Mucosa of descending colon (tissue), 3 donors: ENCODE measurements around the gene ATP8B4. TPM values are rescaled to one million over a fixed set of nuclear protein-coding genes. Genes with fewer than 3 reads are reported as not detected.

ENCODE experiments used
- ATAC-seq: fragments of 200-7000 bp; cut with Tn5 transposase; one replicate; pipeline ENCODE4 v1.9.1; 2020; ENCODE audit warnings: mild to moderate bottlenecking, moderate library complexity
- DNase-seq, 3 donors: peaks; one replicate each; pipeline ENCODE4 v3.0.0-alpha.2; 2020
- H3K36me3 ChIP-seq: fragments of 200-600 bp; one replicate; pipeline ENCODE4 v1.8.0; 2021; ENCODE audit warnings: low read depth, mild to moderate bottlenecking
- H3K4me1 ChIP-seq: fragments of 200-600 bp; one replicate; pipeline ENCODE4 v1.8.0; 2021; ENCODE audit warnings: low read depth, mild to moderate bottlenecking
- H3K4me3 ChIP-seq: fragments of 200-600 bp; one replicate; pipeline ENCODE4 v1.8.0; 2021; ENCODE audit warnings: mild to moderate bottlenecking
- H3K9me3 ChIP-seq: fragments of 200-600 bp; one replicate; pipeline ENCODE4 v1.8.0; 2021; ENCODE audit warnings: mild to moderate bottlenecking
- intact Hi-C, 2 donors: fragments of 100-400 bp; cut with DNase I in 1 of 2; cut with micrococcal nuclease in 1 of 2; formaldehyde crosslinking; loops; one replicate each; pipeline versions ENCODE4 v1.11.0 to v1.11.1; 2022; cut with DNase I, micrococcal nuclease
- total RNA-seq, 3 donors: library from RNA; stranded (reverse); fragmentation: NEBNext Ultra II Directional in 2 of 3; extraction: Animal tissue kit (Norgen Biotek cat#: 25700) in 2 of 3; gene quantifications; one replicate each; pipeline versions ENCODE4 v1.2.1 to v1.2.4, GENCODE V29; 2021 to 2023
- TF ChIP-seq, protein P1 (sequence below): fragments of 200-600 bp; IDR thresholded peaks from one replicate; pipeline ENCODE4 v1.8.0; 2022; ENCODE audit warnings: antibody characterized with exemption, mild to moderate bottlenecking
- donor health status: DM: no; HTN: no; CAD: no; lungs with moderate emphysema.
- donor health status: DM: no; HTN: no; CAD: no.
- donor health status: DM: no; HTN: yes; CAD: no.

Gene ATP8B4
- total RNA-seq, 3 donors from 2014 or later = 4.7 to 8.9 (median 7.4) TPM

DNA sequence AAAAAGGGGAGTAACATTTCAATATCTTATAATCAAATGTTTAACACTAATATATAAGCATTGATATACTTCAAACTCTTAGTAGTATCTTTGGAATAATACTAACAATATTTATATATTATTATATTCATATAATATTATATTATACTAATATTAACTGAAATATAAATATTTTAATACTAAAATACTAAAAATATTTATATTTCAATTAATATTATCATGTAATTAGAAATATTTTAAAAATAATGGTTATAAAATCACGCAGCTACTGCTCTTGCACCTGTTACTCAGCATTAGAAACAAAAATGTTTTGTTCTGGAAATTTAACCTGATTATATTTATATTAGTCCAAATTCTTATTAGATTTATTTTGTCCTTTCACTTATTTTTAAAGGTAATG, 12.6 kb upstream of the ATP8B4 start:
- H3K4me3 ChIP-seq = no peak overlapping the region
- H3K4me1 ChIP-seq = no peaks in the 10 kb centered on the region
- ATAC-seq (no peak), DNase-seq (no peak)
- TF ChIP-seq, protein P1, sequence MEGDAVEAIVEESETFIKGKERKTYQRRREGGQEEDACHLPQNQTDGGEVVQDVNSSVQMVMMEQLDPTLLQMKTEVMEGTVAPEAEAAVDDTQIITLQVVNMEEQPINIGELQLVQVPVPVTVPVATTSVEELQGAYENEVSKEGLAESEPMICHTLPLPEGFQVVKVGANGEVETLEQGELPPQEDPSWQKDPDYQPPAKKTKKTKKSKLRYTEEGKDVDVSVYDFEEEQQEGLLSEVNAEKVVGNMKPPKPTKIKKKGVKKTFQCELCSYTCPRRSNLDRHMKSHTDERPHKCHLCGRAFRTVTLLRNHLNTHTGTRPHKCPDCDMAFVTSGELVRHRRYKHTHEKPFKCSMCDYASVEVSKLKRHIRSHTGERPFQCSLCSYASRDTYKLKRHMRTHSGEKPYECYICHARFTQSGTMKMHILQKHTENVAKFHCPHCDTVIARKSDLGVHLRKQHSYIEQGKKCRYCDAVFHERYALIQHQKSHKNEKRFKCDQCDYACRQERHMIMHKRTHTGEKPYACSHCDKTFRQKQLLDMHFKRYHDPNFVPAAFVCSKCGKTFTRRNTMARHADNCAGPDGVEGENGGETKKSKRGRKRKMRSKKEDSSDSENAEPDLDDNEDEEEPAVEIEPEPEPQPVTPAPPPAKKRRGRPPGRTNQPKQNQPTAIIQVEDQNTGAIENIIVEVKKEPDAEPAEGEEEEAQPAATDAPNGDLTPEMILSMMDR = no peak
- intact Hi-C loops = no loop called here
- H3K36me3 ChIP-seq = no peaks in the 10 kb centered on the region
- no peaks in the 10 kb centered on the region for H3K9me3 ChIP-seq

GRCh38 chr15:50128266-50128665, 9.2 kb upstream of the ATP8B4 start:
- ATAC-seq = no peak
- no peaks in the 10 kb centered on the region for H3K36me3 ChIP-seq
- no peaks in the 10 kb centered on the region for H3K4me1 ChIP-seq
- DNase-seq = peak in 1 of 3 donors; percentile 62
- intact Hi-C loops = no loop called here
- TF ChIP-seq, protein P1 = no peak
- H3K9me3 ChIP-seq = peaks cover 6% of the 10 kb centered on the region
- no peak overlapping the region for H3K4me3 ChIP-seq

- Histone ChIP-seq H3K4me3 (no peak overlapping the region), H3K36me3 (no peaks in the 10 kb centered on the region), H3K9me3 (peaks cover 7% of the 10 kb centered on the region), H3K4me1 (no peaks in the 10 kb centered on the region)
- TF ChIP-seq, protein P1 = no peak
- intact Hi-C loops = no loop called here
- no peak for ATAC-seq
- DNase-seq = no peak
Measured at GRCh38 chr15:50127255-50127777, 8.3 kb upstream of the ATP8B4 start.

DNA sequence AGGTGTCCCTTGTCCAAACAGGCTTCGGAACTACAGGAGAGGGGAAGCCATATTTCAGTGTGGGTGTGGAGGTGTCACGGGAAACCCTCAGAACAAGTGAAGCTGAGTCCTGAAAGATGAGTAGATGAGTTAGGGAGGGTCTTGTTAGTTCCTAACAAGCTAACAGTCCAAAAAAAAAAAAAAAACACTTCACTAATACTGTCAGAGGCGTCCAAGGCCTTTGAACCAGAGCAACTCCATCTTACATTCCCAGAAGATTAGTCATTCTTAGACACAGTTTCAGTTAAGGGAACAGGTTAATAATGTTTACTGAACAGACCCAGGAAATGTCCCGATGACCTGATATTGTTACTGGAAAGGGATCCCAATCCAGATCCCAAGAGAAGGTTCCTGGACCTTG, 7.0 kb upstream of the ATP8B4 start:
- no peaks in the 10 kb centered on the region for H3K36me3 ChIP-seq
- no peak for DNase-seq
- intact Hi-C loops = no loop called here
- H3K9me3 ChIP-seq = peaks cover 7% of the 10 kb centered on the region
- no peaks in the 10 kb centered on the region for H3K4me1 ChIP-seq
- H3K4me3 ChIP-seq = no peak overlapping the region
- ATAC-seq = no peak
- TF ChIP-seq, protein P1 = no peak

- no peak for ATAC-seq
- intact Hi-C loops = no loop called here
- TF ChIP-seq, protein P1 = no peak
- no peak overlapping the region for H3K4me3 ChIP-seq
- no peak for DNase-seq
- H3K36me3 ChIP-seq = no peaks in the 10 kb centered on the region
- H3K9me3 ChIP-seq = peaks cover 7% of the 10 kb centered on the region
- H3K4me1 ChIP-seq = no peaks in the 10 kb centered on the region
Measured at GRCh38 chr15:50124631-50125030, 5.6 kb upstream of the ATP8B4 start.
